Astrocyte (in vitro differentiated cells and primary cell): Measurements from ENCODE around the gene IRF1.

Experiments used
- CTCF ChIP-seq: IDR thresholded peaks from 2 replicates; pipeline ENCODE4 v1.5.1; 2011; ENCODE audit warnings: low read depth, mild to moderate bottlenecking, inconsistent platforms, low read length, moderate library complexity; ENCODE audit not compliant: insufficient read depth
- EZH2 ChIP-seq: IDR thresholded peaks from 2 replicates; pipeline ENCODE4 v1.6.1; 2012; ENCODE audit warnings: mild to moderate bottlenecking, low read length, inconsistent platforms; ENCODE audit not compliant: insufficient read depth

- TF ChIP-seq CTCF: no peak
- TF ChIP-seq EZH2: no peak
These were observed 54.7 kb downstream of the IRF1 start for GRCh38 chr5:132435886-132436285.
